ENCODE results near the gene ZC3H8.

The ZC3H8 gene

GRCh38 chr2:112164876-112165275 lies 90.0 kb downstream of the ZC3H8 start:
- no peak for DNase-seq (ENCODE audit: low read depth, low spot score)

GRCh38 chr2:112163541-112163981 lies 91.3 kb downstream of the ZC3H8 start:
- DNase-seq (ENCODE audit: low read depth, low spot score), result no peak

GRCh38 chr2:112162956-112163355 lies 91.9 kb downstream of the ZC3H8 start:
- DNase-seq (ENCODE audit: low read depth, low spot score), result no peak

- no peak for DNase-seq (ENCODE audit: low read depth, low spot score)
Observed at GRCh38 chr2:112162341-112162740, 92.5 kb downstream of the ZC3H8 start.

Measured in ELF-1 (cell line).